Ovary (tissue), 9 donors: ENCODE data around the gene TFCP2. TPM values are rescaled to one million over a fixed set of nuclear protein-coding genes. Genes with fewer than 3 reads are reported as not detected.

Experiments used
- DNase-seq, 5 donors: peaks; one replicate each; pipeline ENCODE4 v3.0.0-alpha.2; 2019 to 2020
- H3K27ac ChIP-seq, 2 donors: fragments of 200-600 bp; one replicate each; pipeline versions ENCODE4 v1.5.1 to v1.8.0; 2019 to 2022
- H3K27me3 ChIP-seq: fragments of 200-600 bp; one replicate; pipeline ENCODE4 v1.8.0; 2022
- H3K36me3 ChIP-seq: fragments of 200-600 bp; sonication (generic); one replicate; pipeline ENCODE4 v1.5.1; 2019
- H3K4me1 ChIP-seq: one replicate; pipeline ENCODE4 v1.8.1; 2013; ENCODE audit warnings: mild to moderate bottlenecking, moderate library complexity; ENCODE audit not compliant: insufficient read depth
- H3K4me3 ChIP-seq: fragments of 200-600 bp; sonication (generic); one replicate; pipeline ENCODE4 v1.5.1; 2017
- H3K9me3 ChIP-seq, 2 donors: fragments of 200-600 bp in 1 of 2; sonication (generic) in 1 of 2; one replicate each; pipeline versions ENCODE4 v1.5.1 to v1.8.1; 2013 to 2019; ENCODE audit warnings: mild to moderate bottlenecking in 1 of 2, moderate library complexity in 1 of 2
- EP300 ChIP-seq: sonication (generic); formaldehyde crosslinking; IDR thresholded peaks from one replicate; pipeline ENCODE4 v1.6.1; 2017; ENCODE audit warnings: antibody characterized with exemption
- POLR2A ChIP-seq: fragments of 450-650 bp; IDR thresholded peaks from one replicate; pipeline ENCODE4 v1.6.1; 2017; ENCODE audit warnings: antibody characterized with exemption, mild to moderate bottlenecking, moderate library complexity
- WGBS, 3 donors: extraction: QIAGEN DNeasy Blood & Tissue Kit in 1 of 3; methylation state at CpG; one replicate each; pipeline versions ENCODE4 v1.1.5 to v1.1.7; 2013 to 2017; 5-methylcytosine and 5-hydroxymethylcytosine counted together
- intact Hi-C, 4 donors: fragments of 100-400 bp; cut with DNase I; formaldehyde crosslinking; loops; one replicate each; pipeline versions ENCODE4 v1.11.0 to v1.15.1; 2022 to 2023
- polyA plus RNA-seq, 2 donors: library from polyadenylated mRNA; stranded (reverse); fragments of 200-250 nt in 1 of 2; fragments of 350-450 nt in 1 of 2; fragmentation: Illumina TruSeq in 1 of 2; extraction: RNeasy Lipid Tissue Mini Kit (QIAGEN cat#74804) in 1 of 2; gene quantifications; one replicate each; pipeline ENCODE4 v1.2.3, GENCODE V29; 2013 to 2014
- total RNA-seq, 7 donors: library from RNA; depleted of rRNA in 2 of 7; stranded (reverse); fragments of >200 nt in 2 of 7; fragmentation: NEBNext Ultra II Directional in 3 of 7; extraction: Animal tissue kit (Norgen Biotek cat#: 25700) in 3 of 7; gene quantifications; one replicate each; pipeline versions ENCODE4 v1.1.0 to v1.2.4, GENCODE V29; 2016 to 2023
- TF ChIP-seq, protein P1 (sequence below), 3 donors: fragments of 450-650 bp in 2 of 3; fragments of 200-600 bp in 1 of 3; IDR thresholded peaks; one replicate each; pipeline versions ENCODE4 v1.5.1 to v1.8.0; 2016 to 2022; ENCODE audit warnings: antibody characterized with exemption in 3 of 3, mild to moderate bottlenecking in 1 of 3
- donor health status: DM: no; HTN: no; CAD: no; lungs with moderate emphysema.
- donor health status: DM: no; HTN: no; CAD: no.
- donor health status: Bipolar disorder and iron deficiency.
- donor health status: DM: yes; HTN: yes; CAD: no.
- donor health status: DM: no; HTN: no; CAD: no.
- donor health status: DM: yes; HTN: yes; CAD: no.

TFCP2 gene
- total and polyA plus RNA-seq, 9 donors = 10.5 to 32.0 (median 22.7) TPM

GRCh38 chr12:51216642-51217041 is 43.7 kb upstream of the TFCP2 start:
- DNase-seq = peak in 2 of 5 donors; percentile 21 to 28
- Histone ChIP-seq H3K9me3 (no peaks in the 10 kb centered on the region), H3K27ac (peak overlapping the region; percentile 98 to 99), H3K36me3 (no peaks in the 10 kb centered on the region), H3K4me3 (peak overlapping the region; percentile 64), H3K4me1 (peaks cover 9% of the 10 kb centered on the region), H3K27me3 (no peaks in the 10 kb centered on the region)
- no peak for TF ChIP-seq POLR2A
- TF ChIP-seq EP300 = no peak
- TF ChIP-seq, protein P1, sequence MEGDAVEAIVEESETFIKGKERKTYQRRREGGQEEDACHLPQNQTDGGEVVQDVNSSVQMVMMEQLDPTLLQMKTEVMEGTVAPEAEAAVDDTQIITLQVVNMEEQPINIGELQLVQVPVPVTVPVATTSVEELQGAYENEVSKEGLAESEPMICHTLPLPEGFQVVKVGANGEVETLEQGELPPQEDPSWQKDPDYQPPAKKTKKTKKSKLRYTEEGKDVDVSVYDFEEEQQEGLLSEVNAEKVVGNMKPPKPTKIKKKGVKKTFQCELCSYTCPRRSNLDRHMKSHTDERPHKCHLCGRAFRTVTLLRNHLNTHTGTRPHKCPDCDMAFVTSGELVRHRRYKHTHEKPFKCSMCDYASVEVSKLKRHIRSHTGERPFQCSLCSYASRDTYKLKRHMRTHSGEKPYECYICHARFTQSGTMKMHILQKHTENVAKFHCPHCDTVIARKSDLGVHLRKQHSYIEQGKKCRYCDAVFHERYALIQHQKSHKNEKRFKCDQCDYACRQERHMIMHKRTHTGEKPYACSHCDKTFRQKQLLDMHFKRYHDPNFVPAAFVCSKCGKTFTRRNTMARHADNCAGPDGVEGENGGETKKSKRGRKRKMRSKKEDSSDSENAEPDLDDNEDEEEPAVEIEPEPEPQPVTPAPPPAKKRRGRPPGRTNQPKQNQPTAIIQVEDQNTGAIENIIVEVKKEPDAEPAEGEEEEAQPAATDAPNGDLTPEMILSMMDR (IDR thresholded peaks at IDR 0.05) = no peak
- 7 to 16% (median 11%) methylated on average over 7 of the region's 7 CpGs for WGBS, 3 donors
- intact Hi-C loops = loop anchor here in 1 of 4 donors (2.0 kb wide), 1 partner anchor 44 kb away; the partner anchor contains the start of gene TFCP2

DNA sequence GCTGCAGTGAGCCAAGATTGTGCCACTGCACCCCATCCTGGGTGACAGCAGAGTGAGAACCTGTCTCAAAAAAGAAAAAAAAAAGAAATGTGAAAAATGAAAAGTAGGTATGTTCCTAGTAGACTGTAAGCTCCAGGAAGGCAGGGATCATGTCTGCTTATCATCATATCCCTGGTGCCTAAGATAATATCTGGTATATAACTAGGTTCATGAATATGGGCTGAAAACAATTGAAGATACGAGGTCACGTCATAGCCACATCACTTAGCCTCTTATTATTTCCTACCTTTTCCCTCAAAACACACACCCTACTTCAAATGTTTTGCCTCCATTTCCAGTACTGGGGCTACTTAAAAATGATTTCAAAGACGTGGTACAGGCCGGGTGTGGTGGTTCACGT is 42.0 kb upstream of the TFCP2 start:
- no peak for TF ChIP-seq EP300
- TF ChIP-seq, protein P1 (IDR thresholded peaks at IDR 0.05) = no peak
- no peak for TF ChIP-seq POLR2A
- H3K36me3 ChIP-seq = no peaks in the 10 kb centered on the region
- H3K27ac ChIP-seq = no peak overlapping the region
- no peaks in the 10 kb centered on the region for H3K9me3 ChIP-seq
- WGBS, 3 donors = 92 to 94% (median 93%) methylated on average over 5 of the region's 5 CpGs
- no peaks in the 10 kb centered on the region for H3K27me3 ChIP-seq
- H3K4me3 ChIP-seq = no peak overlapping the region
- intact Hi-C loops = no loop called here
- no peak for DNase-seq
- H3K4me1 ChIP-seq = peaks cover 9% of the 10 kb centered on the region

- WGBS, 3 donors = 65 to 68% (median 66%) methylated on average over 2 of the region's 2 CpGs
- no peaks in the 10 kb centered on the region for H3K4me1 ChIP-seq
- no peak for DNase-seq
- intact Hi-C loops = no loop called here
- no peak overlapping the region for H3K27ac ChIP-seq
- no peaks in the 10 kb centered on the region for H3K9me3 ChIP-seq
- TF ChIP-seq POLR2A (no peak), EP300 (no peak)
- TF ChIP-seq, protein P1 (IDR thresholded peaks at IDR 0.05) = no peak
- no peak overlapping the region for H3K4me3 ChIP-seq
- no peaks in the 10 kb centered on the region for H3K36me3 ChIP-seq
- H3K27me3 ChIP-seq = no peaks in the 10 kb centered on the region
Observed at GRCh38 chr12:51210690-51211395, 37.9 kb upstream of the TFCP2 start.

GRCh38 chr12:51209259-51209658 is 36.3 kb upstream of the TFCP2 start:
- Histone ChIP-seq H3K9me3 (no peaks in the 10 kb centered on the region), H3K4me1 (no peaks in the 10 kb centered on the region), H3K27ac (no peak overlapping the region), H3K4me3 (no peak overlapping the region), H3K27me3 (no peaks in the 10 kb centered on the region), H3K36me3 (no peaks in the 10 kb centered on the region)
- 91 to 96% (median 92%) methylated on average over 2 of the region's 2 CpGs for WGBS, 3 donors
- intact Hi-C loops = loop anchor here in 1 of 4 donors (10.0 kb wide), 1 partner anchor 114 kb away; no protein-coding TSS in a partner anchor
- TF ChIP-seq POLR2A (no peak), EP300 (no peak)
- TF ChIP-seq, protein P1 (IDR thresholded peaks at IDR 0.05) = no peak
- DNase-seq = no peak
